KMS-11 (cell line): ENCODE measurements around the gene CDC42SE2.

Source experiments
- H2AFZ ChIP-seq: fragments of 200-600 bp; sonication (generic); 2 replicates; pipeline ENCODE4 v1.6.1; 2016; ENCODE audit warnings: antibody characterized with exemption, mixed run types, low read depth
- H3K27ac ChIP-seq: fragments of 200-600 bp; sonication (generic); 2 replicates; pipeline ENCODE4 v1.6.1; 2016; ENCODE audit warnings: mild to moderate bottlenecking, mixed run types
- H3K27me3 ChIP-seq: fragments of 200-600 bp; sonication (generic); 2 replicates; pipeline ENCODE4 v1.6.1; 2017; ENCODE audit warnings: mild to moderate bottlenecking, low read depth, mixed run types, moderate library complexity; ENCODE audit not compliant: insufficient read depth
- H3K36me3 ChIP-seq: fragments of 200-600 bp; sonication (generic); 2 replicates; pipeline ENCODE4 v1.6.1; 2017; ENCODE audit warnings: mild to moderate bottlenecking, mixed run types; ENCODE audit not compliant: insufficient read depth
- H3K4me1 ChIP-seq: fragments of 200-600 bp; sonication (generic); 2 replicates; pipeline ENCODE4 v1.6.1; 2016; ENCODE audit warnings: mild to moderate bottlenecking, low read depth, mixed run types; ENCODE audit not compliant: poor library complexity, severe bottlenecking
- H3K4me2 ChIP-seq: fragments of 200-600 bp; sonication (generic); 2 replicates; pipeline ENCODE4 v1.7.0; 2016; ENCODE audit warnings: mild to moderate bottlenecking, mixed run types
- H3K4me3 ChIP-seq: fragments of 200-600 bp; sonication (generic); IDR thresholded peaks from 2 replicates; pipeline ENCODE4 v1.6.1; 2017; ENCODE audit warnings: low read depth, low read length, mixed read lengths; ENCODE audit not compliant: insufficient read depth
- H3K79me2 ChIP-seq: fragments of 200-600 bp; sonication (generic); 2 replicates; pipeline ENCODE4 v1.6.1; 2016; ENCODE audit warnings: low read depth, mixed run types; ENCODE audit not compliant: insufficient read depth
- H3K9ac ChIP-seq: fragments of 200-600 bp; sonication (generic); 2 replicates; pipeline ENCODE4 v1.6.1; 2016; ENCODE audit warnings: mild to moderate bottlenecking, mixed run types
- H4K20me1 ChIP-seq: fragments of 200-600 bp; sonication (generic); 2 replicates; pipeline ENCODE4 v1.6.1; 2016; ENCODE audit warnings: mild to moderate bottlenecking, mixed run types; ENCODE audit not compliant: insufficient read depth
- CTCF ChIP-seq: fragments of 200-600 bp; sonication (generic); conservative IDR thresholded peaks from 2 replicates; pipeline ENCODE4 v1.6.1; 2017; ENCODE audit warnings: low read depth, mild to moderate bottlenecking, antibody characterized with exemption, low read length, moderate library complexity, mixed read lengths

Gene CDC42SE2

GRCh38 chr5:131242728-131243255, 21.1 kb upstream of the CDC42SE2 start:
- Histone ChIP-seq H3K4me2 (no peak overlapping the region), H3K36me3 (no peaks in the 10 kb centered on the region), H2AFZ (no peak overlapping the region)

GRCh38 chr5:131245312-131245711, 18.5 kb upstream of the CDC42SE2 start:
- no peaks in the 10 kb centered on the region for H3K36me3 ChIP-seq
- H3K27ac ChIP-seq, result no peak overlapping the region
- no peak overlapping the region for H3K4me3 ChIP-seq
- H3K4me1 ChIP-seq, result no peaks in the 10 kb centered on the region
- no peak overlapping the region for H3K9ac ChIP-seq
- H2AFZ ChIP-seq, result no peak overlapping the region
- H3K4me2 ChIP-seq, result no peak overlapping the region
- H4K20me1 ChIP-seq, result no peaks in the 10 kb centered on the region
- TF ChIP-seq CTCF, result no peak
- H3K27me3 ChIP-seq, result no peaks in the 10 kb centered on the region
- no peaks in the 10 kb centered on the region for H3K79me2 ChIP-seq

More at GRCh38 chr5:131242728-131243255, 21.1 kb upstream of the CDC42SE2 start:
- Histone ChIP-seq H3K79me2 (no peaks in the 10 kb centered on the region), H3K27ac (no peak overlapping the region), H4K20me1 (no peaks in the 10 kb centered on the region), H3K27me3 (no peaks in the 10 kb centered on the region), H3K4me3 (no peak overlapping the region), H3K4me1 (no peaks in the 10 kb centered on the region), H3K9ac (no peak overlapping the region)
- no peak for TF ChIP-seq CTCF

- Histone ChIP-seq H3K9ac (no peak overlapping the region), H3K27ac (no peak overlapping the region), H3K4me3 (no peak overlapping the region), H3K36me3 (no peaks in the 10 kb centered on the region), H3K27me3 (no peaks in the 10 kb centered on the region), H3K4me2 (no peak overlapping the region), H3K4me1 (no peaks in the 10 kb centered on the region), H3K79me2 (no peaks in the 10 kb centered on the region), H4K20me1 (no peaks in the 10 kb centered on the region), H2AFZ (no peak overlapping the region)
- no peak for TF ChIP-seq CTCF
Observed at GRCh38 chr5:131245948-131246347, 17.9 kb upstream of the CDC42SE2 start.

- H3K4me1 ChIP-seq, result no peaks in the 10 kb centered on the region
- H3K4me2 ChIP-seq, result no peak overlapping the region
- H3K4me3 ChIP-seq, result no peak overlapping the region
- no peaks in the 10 kb centered on the region for H4K20me1 ChIP-seq
- H3K9ac ChIP-seq, result no peak overlapping the region
- H2AFZ ChIP-seq, result no peak overlapping the region
- H3K79me2 ChIP-seq, result no peaks in the 10 kb centered on the region
- H3K36me3 ChIP-seq, result no peaks in the 10 kb centered on the region
- H3K27me3 ChIP-seq, result no peaks in the 10 kb centered on the region
- no peak for TF ChIP-seq CTCF
- no peak overlapping the region for H3K27ac ChIP-seq
Observed at GRCh38 chr5:131246504-131246903, 17.3 kb upstream of the CDC42SE2 start.
